HK-2 (cell line): Measurements from ENCODE around the gene BCAM.
"Not testable (repeated sequence)": the region's sequence is repeated elsewhere in the genome, so short reads cannot be mapped to it uniquely, and the experiment has no call there.

Source experiments
- DNase-seq: peaks from one replicate; pipeline ENCODE4 v3.0.0-alpha.2; 2018; ENCODE audit not compliant: unreplicated experiment

BCAM gene

DNA sequence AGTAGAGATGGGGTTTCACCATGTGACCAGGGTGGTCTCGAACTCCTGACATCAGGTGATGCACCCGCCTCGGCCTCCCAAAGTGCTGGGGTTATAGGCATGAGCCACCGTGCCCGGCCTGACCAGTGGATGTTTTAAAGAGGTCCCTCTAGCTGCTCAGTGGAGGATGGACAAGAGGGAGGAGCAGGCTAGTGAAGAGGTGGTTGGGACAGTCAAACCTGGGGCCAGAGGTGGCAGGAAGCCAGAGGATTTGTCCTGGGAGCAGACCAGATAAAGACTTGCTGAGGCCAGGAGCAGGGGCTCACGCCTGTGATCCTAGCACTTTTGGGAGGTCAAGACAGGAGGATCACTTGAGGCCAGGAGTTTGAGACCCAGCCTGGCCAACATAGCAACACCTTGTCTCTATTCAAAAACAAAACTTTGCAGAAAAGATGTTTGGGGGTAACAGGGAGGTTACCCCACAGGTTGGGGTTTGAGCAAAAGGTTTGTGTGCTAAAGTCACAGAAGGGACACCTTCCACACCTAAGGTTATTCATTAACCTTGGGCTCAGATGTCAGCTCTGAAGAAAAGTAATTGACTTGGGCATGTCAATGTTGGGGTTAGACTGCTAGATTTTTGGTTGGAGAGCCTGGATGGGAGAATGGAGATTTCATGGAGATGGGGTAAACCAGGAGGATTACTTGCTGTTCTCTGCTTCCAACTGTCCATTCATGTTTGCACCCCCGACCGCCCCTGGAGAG, 9.0 kb downstream of the BCAM start:
- no peak for DNase-seq

DNA sequence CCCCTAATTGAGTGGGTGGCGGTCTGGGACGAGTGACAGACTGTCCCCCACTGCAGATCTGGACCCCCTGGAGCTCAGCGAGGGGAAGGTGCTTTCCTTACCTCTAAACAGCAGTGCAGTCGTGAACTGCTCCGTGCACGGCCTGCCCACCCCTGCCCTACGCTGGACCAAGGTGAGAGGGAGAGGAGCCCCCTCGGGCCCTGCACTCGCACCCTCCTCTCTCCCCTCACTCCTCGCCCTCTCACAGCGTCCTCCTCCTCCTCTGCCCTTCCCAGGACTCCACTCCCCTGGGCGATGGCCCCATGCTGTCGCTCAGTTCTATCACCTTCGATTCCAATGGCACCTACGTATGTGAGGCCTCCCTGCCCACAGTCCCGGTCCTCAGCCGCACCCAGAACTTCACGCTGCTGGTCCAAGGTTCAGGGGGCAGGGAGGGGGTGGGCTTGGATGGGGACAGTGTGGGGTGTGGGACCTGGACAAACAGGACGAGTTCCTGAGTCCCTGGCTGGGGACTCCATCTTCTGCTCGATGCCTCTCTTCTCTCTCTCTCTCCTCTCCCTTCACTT, 9.6 kb downstream of the BCAM start:
- DNase-seq = no peak

DNA sequence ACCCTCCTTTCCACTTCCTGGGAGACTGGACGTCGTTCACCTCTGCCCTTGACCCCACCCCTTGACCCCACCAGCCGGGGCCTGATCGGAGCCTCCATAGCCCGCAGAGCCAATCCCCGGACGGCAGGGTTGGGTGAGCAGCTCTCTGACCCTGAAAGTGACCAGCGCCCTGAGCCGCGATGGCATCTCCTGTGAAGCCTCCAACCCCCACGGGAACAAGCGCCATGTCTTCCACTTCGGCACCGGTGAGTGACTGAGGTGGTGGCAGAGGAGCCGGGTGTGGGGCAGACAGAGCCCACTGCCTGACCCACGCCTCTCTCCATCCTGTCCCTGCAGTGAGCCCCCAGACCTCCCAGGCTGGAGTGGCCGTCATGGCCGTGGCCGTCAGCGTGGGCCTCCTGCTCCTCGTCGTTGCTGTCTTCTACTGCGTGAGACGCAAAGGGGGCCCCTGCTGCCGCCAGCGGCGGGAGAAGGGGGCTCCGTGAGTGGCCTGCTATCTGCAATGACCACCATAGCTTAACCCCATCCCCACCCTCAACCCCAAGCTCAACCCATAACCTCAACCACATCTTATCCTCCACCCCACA, 10.4 kb downstream of the BCAM start:
- no peak for DNase-seq

DNA sequence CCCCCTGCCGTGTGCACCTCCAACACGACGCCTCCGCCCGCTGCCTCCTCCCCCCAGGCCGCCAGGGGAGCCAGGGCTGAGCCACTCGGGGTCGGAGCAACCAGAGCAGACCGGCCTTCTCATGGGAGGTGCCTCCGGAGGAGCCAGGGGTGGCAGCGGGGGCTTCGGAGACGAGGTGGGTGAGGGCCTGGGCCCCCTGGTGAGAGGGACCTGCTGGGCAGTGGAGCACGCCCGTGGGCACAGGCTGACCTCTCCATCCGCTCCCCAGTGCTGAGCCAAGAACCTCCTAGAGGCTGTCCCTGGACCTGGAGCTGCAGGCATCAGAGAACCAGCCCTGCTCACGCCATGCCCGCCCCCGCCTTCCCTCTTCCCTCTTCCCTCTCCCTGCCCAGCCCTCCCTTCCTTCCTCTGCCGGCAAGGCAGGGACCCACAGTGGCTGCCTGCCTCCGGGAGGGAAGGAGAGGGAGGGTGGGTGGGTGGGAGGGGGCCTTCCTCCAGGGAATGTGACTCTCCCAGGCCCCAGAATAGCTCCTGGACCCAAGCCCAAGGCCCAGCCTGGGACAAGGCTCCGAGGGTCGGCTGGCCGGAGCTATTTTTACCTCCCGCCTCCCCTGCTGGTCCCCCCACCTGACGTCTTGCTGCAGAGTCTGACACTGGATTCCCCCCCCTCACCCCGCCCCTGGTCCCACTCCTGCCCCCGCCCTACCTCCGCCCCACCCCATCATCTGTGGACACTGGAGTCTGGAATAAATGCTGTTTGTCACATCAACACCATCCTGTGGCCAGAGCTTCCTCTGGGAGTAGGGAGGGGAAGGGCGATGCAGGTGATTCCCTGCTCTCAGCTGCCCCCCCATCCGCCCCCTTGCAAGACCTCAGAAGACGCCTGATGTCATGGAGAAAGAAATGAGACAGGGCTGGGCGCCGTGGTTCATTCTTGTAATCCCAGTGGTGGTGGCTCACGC, 12.0 kb downstream of the BCAM start:
- no peak for DNase-seq

DNA sequence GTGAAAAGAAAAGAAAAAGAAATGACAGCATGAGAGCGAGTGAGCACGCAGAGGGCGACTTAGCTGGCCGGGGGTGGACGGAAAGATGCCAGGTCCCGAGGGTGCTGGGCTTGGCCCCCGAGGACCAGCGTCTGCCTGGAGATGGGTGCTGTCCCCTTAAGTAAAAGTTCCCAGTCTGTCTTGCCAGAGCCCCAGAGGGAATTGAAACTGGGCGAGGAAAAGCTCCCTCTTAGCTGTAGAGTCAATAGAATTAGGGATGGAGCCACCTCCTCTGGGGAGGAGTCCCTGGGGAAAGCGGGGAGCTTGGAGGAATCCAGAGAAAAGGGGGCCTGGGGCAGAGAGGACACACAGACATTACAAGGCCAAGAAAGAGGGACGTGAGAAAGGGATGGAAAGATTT, 13.3 kb downstream of the BCAM start:
- DNase-seq = no peak

DNA sequence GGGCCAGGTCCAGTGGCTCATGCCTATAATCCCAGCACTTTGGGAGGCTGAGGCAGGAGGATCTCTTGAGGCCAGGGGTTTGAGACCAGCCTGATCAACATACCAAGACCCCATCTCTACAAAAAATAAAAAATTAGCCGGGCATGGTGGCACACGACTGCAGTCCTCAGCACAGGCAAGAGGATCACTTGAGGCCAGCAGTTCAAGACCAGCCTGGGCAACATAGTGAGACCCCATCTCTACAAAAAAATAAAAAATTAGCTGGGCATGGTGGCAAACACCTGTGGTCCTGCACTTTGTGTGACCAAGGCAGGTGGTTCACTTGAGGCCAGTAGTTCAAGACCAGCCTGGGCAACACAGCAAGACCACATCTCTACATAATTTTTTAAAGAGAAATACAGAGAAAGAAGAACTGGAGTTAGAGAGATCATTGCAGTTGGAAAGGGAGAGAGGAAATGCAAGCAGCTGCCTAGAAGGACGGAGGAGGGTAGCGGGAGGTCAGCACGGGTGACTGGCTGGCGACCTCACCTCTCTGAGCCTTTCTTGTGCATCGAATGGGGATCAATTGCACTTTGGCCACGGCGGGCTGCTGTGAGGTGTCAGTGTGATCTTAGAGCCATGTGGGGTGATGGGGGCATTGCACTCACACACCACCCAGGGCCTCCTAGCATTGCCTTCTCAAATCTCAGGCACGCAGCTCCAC, 13.9 kb downstream of the BCAM start:
- no peak for DNase-seq

DNA sequence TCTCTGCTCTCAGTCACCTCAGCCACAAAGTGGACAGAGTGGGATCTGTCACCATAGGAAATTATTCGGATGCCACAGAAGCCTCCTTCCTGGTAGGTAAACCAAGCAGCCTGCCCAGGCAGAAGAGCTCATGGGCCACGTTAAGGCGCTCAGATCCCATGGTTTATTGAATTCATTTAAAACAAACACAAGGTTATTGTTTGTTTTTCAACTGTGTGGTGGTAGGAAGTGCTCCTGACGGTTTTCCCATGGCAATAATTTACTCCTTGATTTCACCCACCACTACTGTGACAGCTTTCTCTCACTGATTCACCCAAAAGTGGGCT, 14.4 kb downstream of the BCAM start:
- no peak for DNase-seq

DNA sequence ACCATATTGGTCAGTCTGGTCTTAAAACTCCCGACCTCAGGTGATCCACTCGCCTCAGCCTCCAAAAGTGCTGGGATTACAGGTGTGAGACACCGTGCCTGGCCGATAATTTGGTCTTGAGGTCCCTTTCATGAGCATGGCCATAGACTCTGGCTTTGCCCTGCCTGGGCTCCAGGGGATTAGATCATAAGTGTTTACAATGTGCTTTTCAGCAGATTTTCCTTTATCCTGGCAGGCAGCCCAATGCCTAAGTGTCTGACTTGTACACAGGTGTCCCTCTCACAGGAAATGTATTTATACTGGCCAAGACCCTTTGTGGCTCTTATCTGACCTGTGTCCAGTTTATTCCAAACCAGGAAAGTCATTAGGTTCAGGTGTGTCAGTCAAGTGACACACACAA, 15.9 kb downstream of the BCAM start:
- DNase-seq = no peak

DNA sequence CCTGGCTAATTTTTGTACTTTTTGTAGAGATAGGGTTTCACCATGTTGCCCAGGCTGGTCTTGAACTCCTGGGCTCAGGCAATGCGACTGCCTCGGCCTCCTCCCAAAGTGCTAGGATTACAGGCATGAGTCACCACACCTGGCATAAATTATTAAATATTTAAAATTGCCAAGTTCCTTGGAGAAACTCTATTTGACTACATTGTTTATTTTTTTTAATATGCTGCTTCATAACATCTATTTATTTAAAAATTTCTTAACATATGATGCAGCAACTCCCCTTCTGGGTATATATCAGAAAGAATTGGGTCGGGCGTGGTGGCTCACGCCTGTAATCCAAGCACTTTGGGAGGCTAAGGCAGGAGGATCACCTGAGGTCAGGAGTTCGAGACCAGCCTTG, 24.0 kb downstream of the BCAM start:
- not testable (repeated sequence) for DNase-seq

DNA sequence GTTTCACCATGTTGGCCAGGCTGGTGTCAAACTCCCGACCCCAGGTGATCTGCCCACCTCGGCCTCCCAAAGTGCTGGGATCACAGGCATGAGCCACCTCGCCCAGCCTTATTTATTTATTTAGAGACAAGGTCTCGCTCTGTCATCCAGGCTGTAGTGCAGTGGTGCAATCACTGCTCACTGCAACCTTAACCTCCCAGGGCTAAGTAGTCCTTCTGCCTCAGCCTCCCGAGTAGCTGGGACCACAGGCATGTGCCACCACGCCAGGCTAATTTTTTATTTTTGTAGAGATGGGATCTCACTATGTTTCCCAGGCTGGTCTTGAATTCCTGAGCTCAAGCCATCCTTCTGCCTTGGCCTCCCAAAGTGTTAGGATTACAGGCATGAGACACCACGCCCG, 25.5 kb downstream of the BCAM start:
- DNase-seq = not testable (repeated sequence)

DNA sequence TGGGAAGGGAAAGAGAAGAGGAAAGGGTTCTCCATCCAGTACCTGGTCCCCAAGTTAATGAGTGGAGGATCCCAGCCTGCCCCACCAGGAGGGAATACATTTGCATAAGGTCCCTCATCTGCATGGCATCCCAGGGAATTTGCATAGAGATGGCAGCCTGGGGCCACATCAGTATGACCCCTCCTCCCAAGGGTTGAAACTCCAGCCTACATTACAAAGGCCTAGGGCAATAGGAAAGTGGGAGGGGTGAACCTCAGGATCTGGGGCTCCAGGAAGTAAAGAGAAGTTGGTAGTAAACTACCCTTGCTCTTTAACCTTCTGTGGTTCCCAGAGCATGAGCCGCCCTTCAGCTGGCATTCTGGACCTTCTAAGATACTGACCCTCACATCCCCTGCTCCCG, 30.4 kb downstream of the BCAM start:
- no peak for DNase-seq

DNA sequence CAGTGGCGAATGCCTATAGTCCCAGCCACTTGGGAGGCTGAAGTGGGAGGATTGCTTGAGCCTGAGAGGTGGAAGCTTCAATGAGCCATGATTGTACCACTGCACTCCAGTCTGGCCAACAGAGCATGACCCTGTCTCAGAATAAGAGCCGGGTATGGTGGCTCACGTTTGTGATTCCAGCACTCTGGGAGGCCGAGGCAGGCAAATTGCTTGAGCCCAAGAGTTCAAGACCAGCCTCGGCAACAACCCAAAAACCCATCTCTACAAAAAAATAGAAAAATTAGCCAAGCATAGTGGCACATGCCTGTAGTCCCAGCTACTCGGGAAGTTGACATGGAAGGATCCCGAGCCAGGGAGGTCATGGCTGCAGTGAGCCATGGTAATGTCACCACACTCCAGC, 31.9 kb downstream of the BCAM start:
- no peak for DNase-seq

DNA sequence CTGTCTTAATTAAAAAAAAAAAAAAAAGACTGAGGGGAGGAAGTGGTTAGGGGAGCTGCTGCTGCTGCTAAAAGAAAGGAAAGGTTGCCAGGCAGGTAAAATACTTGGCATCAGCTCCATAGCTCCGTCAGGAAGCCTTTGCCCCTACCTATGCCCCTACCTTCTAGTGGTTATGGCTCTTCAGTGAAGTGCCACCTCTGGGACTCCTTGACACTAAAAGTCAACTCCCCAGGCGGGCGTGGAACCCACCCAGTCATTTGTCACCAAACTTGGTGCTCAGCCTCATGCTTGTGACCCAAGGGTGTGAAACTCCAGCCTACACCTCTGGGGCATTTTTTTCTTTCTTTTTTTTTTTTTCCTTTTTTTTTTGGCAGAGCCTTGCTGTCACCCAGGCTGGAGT, 32.3 kb downstream of the BCAM start:
- DNase-seq = no peak

DNA sequence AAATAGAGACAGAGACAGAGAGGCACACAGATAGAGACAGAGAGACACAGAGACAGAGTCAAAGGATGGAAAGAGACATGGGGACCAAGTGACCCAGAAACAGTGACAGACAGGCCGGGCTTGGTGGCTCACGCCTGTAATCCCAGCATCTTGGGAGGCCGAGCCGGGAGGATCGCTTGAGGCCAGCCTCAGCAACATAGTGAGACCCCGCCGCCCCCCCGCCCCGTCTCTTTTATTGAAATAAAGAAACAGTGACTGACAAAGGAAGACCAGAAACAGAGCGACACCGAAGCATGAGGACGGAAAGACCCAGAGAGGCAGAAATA, 36.3 kb downstream of the BCAM start:
- no peak for DNase-seq

DNA sequence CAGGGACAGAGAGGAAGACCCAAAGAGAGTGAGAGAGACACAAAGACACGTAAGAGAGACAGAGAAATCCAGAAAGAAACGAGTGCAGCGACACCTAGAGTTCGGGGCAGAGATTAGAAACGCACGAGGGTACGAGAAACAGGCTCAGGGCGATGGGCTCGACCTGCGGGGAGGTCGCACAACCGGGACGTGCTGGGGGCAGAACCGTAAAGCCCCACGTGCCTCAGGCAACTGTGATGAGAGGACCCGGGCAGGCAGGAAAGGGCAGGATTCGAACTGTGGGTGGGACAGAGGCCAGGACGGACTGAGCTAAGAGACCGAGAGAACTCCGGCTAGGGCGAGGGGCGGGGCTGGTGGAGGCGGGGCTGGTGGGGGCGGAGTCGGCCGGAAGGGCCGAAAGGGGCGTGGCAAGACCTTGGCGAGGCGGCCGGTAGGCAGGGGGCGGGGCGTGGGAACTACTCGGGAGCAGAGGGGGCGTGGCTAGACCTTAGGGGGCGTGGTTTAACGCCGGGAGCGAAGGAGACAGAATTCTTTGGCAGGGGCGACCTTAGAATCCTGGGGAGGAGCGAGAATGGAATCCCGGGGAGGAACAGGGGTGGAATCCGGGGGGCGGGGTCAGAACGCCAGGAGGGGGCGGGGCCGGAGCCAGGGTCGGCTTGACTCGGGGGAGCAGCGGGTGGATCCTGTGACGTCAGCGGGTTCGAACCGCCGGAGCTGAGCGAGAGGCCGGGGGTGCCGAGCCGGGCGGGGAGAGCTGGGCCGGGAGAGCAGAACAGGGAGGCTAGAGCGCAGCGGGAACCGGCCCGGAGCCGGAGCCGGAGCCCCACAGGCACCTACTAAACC, 36.9 kb downstream of the BCAM start, which contains the start of gene NECTIN2:
Gene NECTIN2, plus strand, starts transcription at position 686 of the 843 bp plus-strand sequence. CDS start 229 bp downstream, outside the sequence.
- DNase-seq = peak; percentile 100

DNA sequence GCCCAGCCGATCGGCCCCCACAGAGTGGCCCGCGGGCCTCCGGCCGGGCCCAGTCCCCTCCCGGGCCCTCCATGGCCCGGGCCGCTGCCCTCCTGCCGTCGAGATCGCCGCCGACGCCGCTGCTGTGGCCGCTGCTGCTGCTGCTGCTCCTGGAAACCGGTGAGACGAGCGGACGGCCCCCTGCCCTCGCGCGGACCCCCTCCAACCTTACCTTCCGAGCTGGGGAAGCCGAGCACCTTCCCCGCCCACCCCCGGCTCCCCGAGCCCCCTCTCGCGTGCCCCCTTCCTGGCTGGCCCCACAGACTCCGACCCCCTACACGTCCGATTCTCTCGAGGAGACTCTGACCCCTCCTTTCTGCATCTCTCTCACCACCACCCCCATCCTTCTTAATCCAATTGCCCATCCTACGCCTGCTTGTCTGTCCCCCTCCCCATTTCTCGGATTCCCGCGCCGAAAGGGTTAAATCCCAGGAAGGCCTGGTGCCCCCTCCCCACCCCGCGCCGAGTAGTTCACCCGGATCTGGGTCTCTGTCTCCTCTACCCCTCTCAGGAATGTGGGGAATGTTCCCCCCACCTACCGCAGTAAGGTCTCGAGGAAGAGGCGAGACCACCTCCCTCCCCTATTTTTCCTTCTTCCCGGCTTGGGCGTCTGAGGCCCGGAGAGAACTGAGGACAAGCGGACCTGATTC, 37.7 kb downstream of the BCAM start:
- DNase-seq = peak; percentile 29

DNA sequence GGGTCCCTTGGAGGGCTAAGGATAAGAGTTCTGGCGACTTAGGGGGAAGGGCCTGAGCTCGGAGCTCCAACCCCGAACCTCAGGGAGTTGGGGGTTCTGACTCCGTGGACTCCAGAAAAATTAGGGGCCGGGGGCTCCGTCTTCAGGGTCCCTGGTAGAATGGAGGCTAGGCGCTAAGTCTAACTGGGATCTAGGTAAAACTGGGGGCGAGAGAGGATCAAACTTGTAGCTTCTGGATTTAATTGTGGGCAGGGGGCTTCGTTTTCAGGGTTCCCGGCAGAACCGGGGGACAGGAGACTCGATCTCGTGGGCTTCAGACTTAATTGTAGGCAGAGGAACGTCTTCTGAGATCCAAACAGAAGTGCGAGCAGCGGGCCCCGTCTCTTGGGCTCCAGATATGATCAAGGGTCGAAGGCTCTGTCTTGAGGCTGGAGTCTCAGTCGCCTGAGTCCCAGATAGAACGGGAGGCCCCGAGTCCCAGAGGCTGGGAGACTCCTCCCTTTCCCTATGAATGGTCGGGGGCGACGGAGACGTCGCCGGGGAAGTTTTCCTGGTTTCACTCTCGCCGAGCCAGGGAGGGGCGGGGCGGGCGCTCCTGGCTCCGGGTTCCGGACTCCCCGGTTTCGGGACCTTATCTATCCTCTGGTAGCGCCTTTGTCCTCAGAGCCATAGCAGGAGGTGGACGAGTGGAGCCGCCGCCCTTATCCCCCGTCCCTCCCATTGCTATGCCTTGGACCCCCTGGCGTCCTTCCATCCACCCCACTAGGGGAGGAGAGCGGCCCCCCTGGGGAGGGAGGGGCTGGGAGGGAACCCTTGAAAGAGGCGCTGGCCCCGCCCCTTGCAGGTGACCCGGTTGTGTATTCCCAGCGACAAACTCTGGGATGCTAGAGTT, 38.5 kb downstream of the BCAM start:
- no peak for DNase-seq

DNA sequence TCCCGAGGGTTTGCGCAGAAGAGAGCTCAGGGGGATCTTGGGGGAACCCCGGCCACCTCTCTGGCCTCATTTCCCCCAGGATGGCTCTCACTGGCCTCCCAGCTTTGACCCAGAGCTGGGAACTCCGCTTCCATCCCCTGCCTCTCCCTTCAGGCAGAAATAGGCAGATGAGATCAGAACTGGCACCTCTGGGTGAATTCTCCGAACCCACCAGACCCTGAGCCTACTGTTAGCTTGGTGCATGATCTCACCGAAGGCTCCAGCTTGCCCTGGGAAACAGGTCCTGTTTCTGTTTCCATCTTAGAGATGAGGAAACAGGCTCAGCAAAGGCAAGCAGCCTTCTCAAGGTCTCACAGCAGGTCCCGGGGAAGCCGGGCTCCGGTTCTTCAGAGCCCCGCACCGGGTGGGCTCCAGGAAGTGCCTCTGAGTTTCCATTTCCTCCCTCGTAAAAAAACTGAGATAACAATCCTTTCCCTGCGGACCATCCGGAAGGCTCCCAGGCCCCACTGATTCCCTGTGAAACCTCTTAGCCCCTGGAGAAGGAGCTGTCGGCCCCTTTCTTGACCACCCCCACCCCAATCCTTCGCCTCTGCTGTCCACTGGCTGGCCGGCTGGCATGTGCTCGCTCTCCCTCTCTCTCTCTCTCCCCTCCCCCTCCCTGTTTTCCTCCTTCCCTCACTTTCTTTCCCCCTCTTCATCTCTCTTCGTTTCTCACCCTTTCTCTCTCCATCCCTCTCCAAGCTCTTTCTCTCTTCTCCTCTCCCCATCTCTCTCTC, 39.3 kb downstream of the BCAM start:
- no peak for DNase-seq
